Progenitor cell of endocrine pancreas (in vitro differentiated cells): ENCODE measurements around the gene TRAF3IP1. TPM values are rescaled to one million over a fixed set of nuclear protein-coding genes. Genes with fewer than 3 reads are reported as not detected.
A peak's percentile ranks its signal among the peaks of the same experiment; 100 is the strongest.
"Not testable (repeated sequence)": the region's sequence is repeated elsewhere in the genome, so short reads cannot be mapped to it uniquely, and the experiment has no call there.

Experiments
- DNase-seq: peaks from one replicate; pipeline ENCODE4 v3.0.0; 2021; ENCODE audit warnings: low spot score; ENCODE audit not compliant: unreplicated experiment
- H3K27ac Mint-ChIP-seq: 2 replicates; pipeline ENCODE4 v1.8.0; 2021; ENCODE audit warnings: mild to moderate bottlenecking, moderate library complexity, mixed read lengths
- H3K27me3 Mint-ChIP-seq: 2 replicates; pipeline ENCODE4 v1.8.0; 2021; ENCODE audit warnings: mixed read lengths
- H3K36me3 Mint-ChIP-seq: 2 replicates; pipeline ENCODE4 v1.8.0; 2022; ENCODE audit warnings: mixed read lengths; ENCODE audit not compliant: insufficient read depth
- H3K4me1 Mint-ChIP-seq: 2 replicates; pipeline ENCODE4 v1.8.0; 2021; ENCODE audit warnings: low read depth, mixed read lengths
- H3K4me3 Mint-ChIP-seq: 2 replicates; pipeline ENCODE4 v1.8.0; 2021; ENCODE audit warnings: low read depth, mild to moderate bottlenecking, moderate library complexity, mixed read lengths
- H3K9me3 Mint-ChIP-seq: 2 replicates; pipeline ENCODE4 v1.8.0; 2021; ENCODE audit warnings: low read depth, mixed read lengths
- CTCF ChIP-seq: fragments of 200-600 bp; sonication (generic); IDR thresholded peaks from one replicate; pipeline ENCODE4 v1.5.0; 2021; ENCODE audit warnings: antibody characterized with exemption, mild to moderate bottlenecking; ENCODE audit not compliant: unreplicated experiment
- total RNA-seq: library from RNA; stranded (reverse); gene quantifications from 2 replicates; pipeline ENCODE4 v1.2.1, GENCODE V29; 2021

The TRAF3IP1 gene
- total RNA-seq, 1 donor from 2014 or later: 27.0 TPM

GRCh38 chr2:238403632-238404405 lies 83.5 kb downstream of the TRAF3IP1 start:
- no peak for TF ChIP-seq CTCF
- peak overlapping the region; percentile 74 for H3K27ac Mint-ChIP-seq
- H3K4me3 Mint-ChIP-seq: peak overlapping the region; percentile 35
- peaks cover 9% of the 10 kb centered on the region for H3K36me3 Mint-ChIP-seq
- DNase-seq: no peak
- H3K27me3 Mint-ChIP-seq: no peaks in the 10 kb centered on the region
- no peaks in the 10 kb centered on the region for H3K9me3 Mint-ChIP-seq
- H3K4me1 Mint-ChIP-seq: peaks cover 44% of the 10 kb centered on the region

GRCh38 chr2:238404406-238405216 lies 84.3 kb downstream of the TRAF3IP1 start:
- Mint-ChIP-seq H3K9me3 (no peaks in the 10 kb centered on the region), H3K27ac (peak overlapping the region; percentile 86), H3K36me3 (peaks cover 9% of the 10 kb centered on the region), H3K27me3 (no peaks in the 10 kb centered on the region), H3K4me1 (peaks cover 37% of the 10 kb centered on the region), H3K4me3 (peak overlapping the region; percentile 40)
- no peak for DNase-seq
- TF ChIP-seq CTCF: no peak

- H3K9me3 Mint-ChIP-seq, DNase-seq, H3K36me3 Mint-ChIP-seq, H3K4me3 Mint-ChIP-seq, H3K27me3 Mint-ChIP-seq, H3K27ac Mint-ChIP-seq: not testable (repeated sequence)
- peaks cover 34% of the 10 kb centered on the region for H3K4me1 Mint-ChIP-seq
Measured at GRCh38 chr2:238405217-238405555, 84.9 kb downstream of the TRAF3IP1 start.

- H3K4me1 Mint-ChIP-seq: peaks cover 31% of the 10 kb centered on the region
- H3K27ac Mint-ChIP-seq: peak overlapping the region; percentile 30
- TF ChIP-seq CTCF: no peak
- no peaks in the 10 kb centered on the region for H3K27me3 Mint-ChIP-seq
- no peak for DNase-seq
- no peaks in the 10 kb centered on the region for H3K9me3 Mint-ChIP-seq
- H3K36me3 Mint-ChIP-seq: peaks cover 11% of the 10 kb centered on the region
- H3K4me3 Mint-ChIP-seq: peak overlapping the region; percentile 43
Measured at GRCh38 chr2:238406221-238406997, 86.1 kb downstream of the TRAF3IP1 start.

GRCh38 chr2:238406998-238407285 lies 86.6 kb downstream of the TRAF3IP1 start:
- Mint-ChIP-seq H3K4me1 (peaks cover 29% of the 10 kb centered on the region), H3K27me3 (no peaks in the 10 kb centered on the region), H3K9me3 (no peaks in the 10 kb centered on the region), H3K27ac (no peak overlapping the region), H3K4me3 (no peak overlapping the region), H3K36me3 (peaks cover 11% of the 10 kb centered on the region)
- no peak for TF ChIP-seq CTCF
- DNase-seq: no peak
